HepG2 (cell line): Measurements from ENCODE around the gene TPPP3. TPM values are rescaled to one million over a fixed set of nuclear protein-coding genes. Genes with fewer than 3 reads are reported as not detected.

Experiments used
- ATAC-seq: fragments of 200-7000 bp; cut with Tn5 transposase; 3 replicates; pipeline ENCODE4 v1.9.1; 2020; ENCODE audit warnings: mild to moderate bottlenecking, moderate library complexity
- BruUV-seq: library from RNA; stranded (reverse); fragments of 400-500 nt; replicated peaks from 2 replicates; lab custom pipeline; 2021; lab: Mats Ljungman, UMichigan
- CTCF ChIA-PET: fragments of 300-600 bp; formaldehyde crosslinking; extraction: SDS; loops from one replicate; lab custom pipeline; 2021; ENCODE audit warnings: low total read pairs, inconsistent platforms, low intra/inter-chr PET ratio; lab: Yijun Ruan, JAX
- POLR2A ChIA-PET: fragments of 350-600 bp; sonication (Branson Sonifier 250); formaldehyde crosslinking; loops from one replicate; lab custom pipeline; 2020; ENCODE audit warnings: antibody characterized with exemption, inconsistent platforms; lab: Yijun Ruan, JAX
- DNase-seq: peaks from one replicate; pipeline ENCODE4 v3.0.0-alpha.2; 2015; ENCODE audit warnings: low spot score
- FAIRE-seq: peaks from 3 replicates; lab custom pipeline; 2011; peaks lifted over from hg19 to GRCh38; lab: Jason Lieb, UNC
- H2AFZ ChIP-seq: one replicate; pipeline ENCODE4 v1.6.1; 2011; ENCODE audit warnings: low read length, inconsistent platforms
- H3K27ac ChIP-seq: fragments of 300-600 bp; 3 replicates; pipeline ENCODE4 v1.8.0; 2011; ENCODE audit warnings: mixed run types, mild to moderate bottlenecking, mixed read lengths, low read length, inconsistent platforms; ENCODE audit not compliant: insufficient read depth; ENCODE audit errors: extremely low read length
- H3K27me3 ChIP-seq, 2 experiments: fragments of 200-600 bp in 1 of 2; 2 replicates in 1 of 2; 3 replicates in 1 of 2; pipeline versions ENCODE4 v1.6.0 to v1.8.0; 2011; ENCODE audit warnings: low read length in 2 of 2, mild to moderate bottlenecking in 2 of 2, moderate library complexity in 2 of 2, inconsistent platforms in 1 of 2; ENCODE audit not compliant: insufficient read depth in 2 of 2, control insufficient read depth in 1 of 2
- H3K36me3 ChIP-seq, 2 experiments: fragments of 200-600 bp in 1 of 2; replicated peaks in 1 of 2; 2 replicates in 1 of 2; 3 replicates in 1 of 2; pipeline versions ENCODE4 v1.5.1 to v1.8.0; 2011; ENCODE audit warnings: low read length in 2 of 2, inconsistent platforms in 1 of 2; ENCODE audit not compliant: insufficient read depth in 2 of 2, control insufficient read depth in 1 of 2
- H3K4me1 ChIP-seq: 2 replicates; pipeline ENCODE4 v1.5.1; 2012; ENCODE audit warnings: low read length, inconsistent platforms; ENCODE audit not compliant: insufficient read depth
- H3K4me2 ChIP-seq: 2 replicates; pipeline ENCODE4 v1.6.0; 2011; ENCODE audit warnings: low read depth, low read length, inconsistent platforms
- H3K4me3 ChIP-seq, 3 experiments: fragments of 200-600 bp in 1 of 3; sonication (generic), shearing (Covaris generic) in 1 of 3; replicated peaks in 1 of 3; 2 replicates each; pipeline ENCODE4 v1.5.1; 2011 to 2016; ENCODE audit warnings: low read length in 3 of 3, inconsistent platforms in 2 of 3, low read depth in 2 of 3, mild to moderate bottlenecking in 2 of 3, control low read depth in 1 of 3, mixed read lengths in 1 of 3; ENCODE audit not compliant: insufficient read depth in 1 of 3
- H3K79me2 ChIP-seq: one replicate; pipeline ENCODE4 v1.6.1; 2011; ENCODE audit warnings: low read length, inconsistent platforms; ENCODE audit not compliant: insufficient read depth
- H3K9ac ChIP-seq: 2 replicates; pipeline ENCODE4 v1.6.0; 2011; ENCODE audit warnings: mild to moderate bottlenecking, low read depth, low read length, inconsistent platforms; ENCODE audit not compliant: insufficient read depth
- H3K9me3 ChIP-seq: 2 replicates; pipeline ENCODE4 v1.5.1; 2012; ENCODE audit warnings: mild to moderate bottlenecking, low read length
- H4K20me1 ChIP-seq: 2 replicates; pipeline ENCODE4 v1.6.0; 2011; ENCODE audit warnings: inconsistent platforms, mild to moderate bottlenecking, low read length, moderate library complexity; ENCODE audit not compliant: insufficient read depth
- BORCS8-MEF2B ChIP-seq: sonication (generic); formaldehyde crosslinking; IDR thresholded peaks from 2 replicates; pipeline ENCODE4 v1.8.0; 2022; ENCODE audit warnings: mild to moderate bottlenecking, missing genetic modification reagents
- FOSL2 ChIP-seq: sonication (generic); formaldehyde crosslinking; IDR thresholded peaks from 2 replicates; pipeline ENCODE4 v1.4.0; 2020; ENCODE audit warnings: missing genetic modification reagents
- GTF3A ChIP-seq: sonication (generic); formaldehyde crosslinking; conservative IDR thresholded peaks from 2 replicates; pipeline ENCODE4 v1.4.0; 2020; ENCODE audit warnings: mild to moderate bottlenecking, missing genetic modification reagents
- HOXA5 ChIP-seq: sonication (generic); formaldehyde crosslinking; IDR thresholded peaks from 2 replicates; pipeline ENCODE4 v1.4.0; 2020; ENCODE audit warnings: missing genetic modification reagents
- IRF2 ChIP-seq: IDR thresholded peaks from 2 replicates; pipeline ENCODE4 v1.6.1; 2018; ENCODE audit warnings: missing genetic modification reagents, missing compliant biosample characterization
- NFE2L1 ChIP-seq: sonication (generic); formaldehyde crosslinking; IDR thresholded peaks from 2 replicates; pipeline ENCODE4 v1.4.0; 2020; ENCODE audit warnings: missing genetic modification reagents, mild to moderate bottlenecking, borderline replicate concordance
- NR3C1 ChIP-seq: sonication (generic); formaldehyde crosslinking; IDR thresholded peaks from 2 replicates; pipeline ENCODE4 v1.4.0; 2020; ENCODE audit warnings: missing genetic modification reagents
- PREB ChIP-seq: sonication (generic); formaldehyde crosslinking; IDR thresholded peaks from 2 replicates; pipeline ENCODE4 v1.4.0; 2020; ENCODE audit warnings: missing genetic modification reagents
- RFX3 ChIP-seq: IDR thresholded peaks from 2 replicates; pipeline ENCODE4 v1.6.1; 2016; ENCODE audit warnings: missing biosample characterization, missing genetic modification reagents
- SRSF9 ChIP-seq: fragments of 200-400 bp; formaldehyde crosslinking; IDR thresholded peaks from 2 replicates; pipeline ENCODE4 v1.6.1; 2018; ENCODE audit warnings: borderline replicate concordance, mild to moderate bottlenecking, low read depth, low read length; ENCODE audit not compliant: insufficient read depth, poor library complexity, severe bottlenecking
- SRY ChIP-seq: sonication (generic); formaldehyde crosslinking; IDR thresholded peaks from 2 replicates; pipeline ENCODE4 v1.8.0; 2022; ENCODE audit warnings: mild to moderate bottlenecking, missing genetic modification reagents
- TOPORS ChIP-seq: sonication (generic); formaldehyde crosslinking; IDR thresholded peaks from 2 replicates; pipeline ENCODE4 v1.8.0; 2023; ENCODE audit warnings: mild to moderate bottlenecking, missing genetic modification reagents
- ZBTB34 ChIP-seq: sonication (generic); formaldehyde crosslinking; IDR thresholded peaks from 2 replicates; pipeline ENCODE4 v1.8.0; 2022; ENCODE audit warnings: mild to moderate bottlenecking, missing genetic modification reagents
- ZBTB7A ChIP-seq: sonication (generic); formaldehyde crosslinking; IDR thresholded peaks from 2 replicates; pipeline ENCODE4 v1.8.0; 2022; ENCODE audit warnings: mild to moderate bottlenecking, missing genetic modification reagents
- ZNF263 ChIP-seq: sonication (generic); formaldehyde crosslinking; IDR thresholded peaks from 2 replicates; pipeline ENCODE4 v1.4.0; 2020; ENCODE audit warnings: missing genetic modification reagents
- ZNF296 ChIP-seq: sonication (generic); formaldehyde crosslinking; conservative IDR thresholded peaks from 2 replicates; pipeline ENCODE4 v1.5.0; 2020; ENCODE audit warnings: mild to moderate bottlenecking, missing genetic modification reagents
- ZNF3 ChIP-seq: IDR thresholded peaks from 2 replicates; pipeline ENCODE4 v1.7.0; 2017; ENCODE audit warnings: inconsistent platforms
- ZNF432 ChIP-seq: sonication (generic); formaldehyde crosslinking; IDR thresholded peaks from 2 replicates; pipeline ENCODE4 v1.5.0; 2020; ENCODE audit warnings: missing genetic modification reagents, mild to moderate bottlenecking, borderline replicate concordance
- ZNF629 ChIP-seq: sonication (generic); formaldehyde crosslinking; conservative IDR thresholded peaks from 2 replicates; pipeline ENCODE4 v1.5.0; 2020; ENCODE audit warnings: missing genetic modification reagents
- ZNF740 ChIP-seq: sonication (generic); formaldehyde crosslinking; IDR thresholded peaks from 2 replicates; pipeline ENCODE4 v1.4.0; 2020; ENCODE audit warnings: missing genetic modification reagents
- WGBS: methylation state at CpG from one replicate; pipeline ENCODE4 v1.1.6; 2017; ENCODE audit warnings: low lambda C conversion rate; 5-methylcytosine and 5-hydroxymethylcytosine counted together
- in situ Hi-C: cut with HindIII; loops from 2 replicates; pipeline ENCODE4 v1.10.0; 2017; ENCODE audit warnings: low pct_unique_long_range_greater_than_20kb; ENCODE audit not compliant: extremely low pct_ligation_motif_present
- intact Hi-C: fragments of 100-400 bp; cut with micrococcal nuclease; formaldehyde crosslinking; loops from one replicate; pipeline ENCODE4 v1.10.0; 2022; ENCODE audit not compliant: unreplicated experiment
- polyA plus RNA-seq, 8 experiments: library from polyadenylated mRNA; depleted of rRNA in 3 of 8; stranded (reverse) in 7 of 8; unstranded in 1 of 8; fragments of >200 nt; fragmentation: Illumina TruSeq in 4 of 8; extraction: Trizol in 4 of 8; gene quantifications; 2 replicates each; pipeline versions ENCODE4 v1.2.1 to v1.2.3, GENCODE V29; 2011 to 2016; ENCODE audit warnings: low read depth in 4 of 8, missing spikeins in 1 of 8, mixed read lengths in 1 of 8; ENCODE audit not compliant: insufficient read depth in 1 of 8
- total RNA-seq, 5 experiments: library from RNA; depleted of rRNA; stranded (reverse); fragments of >200 nt; fragmentation: Illumina TruSeq; extraction: Trizol; gene quantifications; 2 replicates each; pipeline ENCODE4 v1.2.3, GENCODE V29; 2016; ENCODE audit warnings: low read depth in 1 of 5

Gene TPPP3
- total and polyA plus RNA-seq, 2 of the 13 experiments (the other 11 are each of a cell fraction or from before 2014, with no cell fraction given), result 0.16 to 0.44 TPM

- H3K27ac ChIP-seq, result no peak within 1 kb of the TSS
- H3K79me2 ChIP-seq, result no peaks in the 10 kb centered on the region
- H3K27me3 ChIP-seq, result peaks cover 0 to 15% of the 10 kb centered on the region in 2 experiments; a peak in 2 of 5 replicates
- in situ Hi-C loops, result no loop called here
- no TSS peak for BruUV-seq
- peak within 1 kb of the TSS; percentile 54 to 78 (median 76) for H3K4me3 ChIP-seq
- peak; percentile 90 for ATAC-seq
- WGBS, result 11% methylated on average over 24 of the region's 73 CpGs
- H3K4me1 ChIP-seq, result peaks cover 40% of the 10 kb centered on the region
- peak within 1 kb of the TSS; percentile 69 for H3K9ac ChIP-seq
- H3K4me2 ChIP-seq, result peak within 1 kb of the TSS; percentile 95
- FAIRE-seq, result no peak
- H3K36me3 ChIP-seq, result no peaks in the 10 kb centered on the region
- H3K9me3 ChIP-seq, result no peaks in the 10 kb centered on the region
- DNase-seq, result no peak
- intact Hi-C loops, result loop anchor here (2.0 kb wide), 1 partner anchor 89 kb away; the partner anchor contains the start of genes KCTD19 and LRRC36
- no peaks in the 10 kb centered on the region for H4K20me1 ChIP-seq
- POLR2A ChIA-PET, result interaction anchor here (1.2 kb wide), 1 partner anchor 30 kb away, joined by 3 read pairs; no protein-coding TSS in a partner anchor
- CTCF ChIA-PET, result interaction anchor here (2.3 kb wide), 1 partner anchor 137 kb away, joined by 7 read pairs; the partner anchor contains the start of gene PLEKHG4
- H2AFZ ChIP-seq, result peak within 1 kb of the TSS; percentile 57
- TF ChIP-seq FOSL2 (CRISPR knock-in tag) (0 out of 2 replicates have a peak, but pooled peaks have one; percentile 52), RFX3 (CRISPR knock-in tag) (peak; percentile 81), SRY (CRISPR knock-in tag) (peak; percentile 69; the same call in 1 of the 2 replicates), NR3C1 (CRISPR knock-in tag) (peak; percentile 53; the same call in 1 of the 2 replicates), ZBTB34 (no peak), ZNF263 (CRISPR knock-in tag) (peak; percentile 26), ZBTB7A (peak; percentile 66; the same call in 1 of the 2 replicates), TOPORS (CRISPR knock-in tag) (peak; percentile 89), PREB (0 out of 2 replicates have a peak, but pooled peaks have one; percentile 59), ZNF629 (CRISPR knock-in tag) (peak; percentile 60; the same call in 1 of the 2 replicates), HOXA5 (CRISPR knock-in tag) (0 out of 2 replicates have a peak, but pooled peaks have one; percentile 18), BORCS8-MEF2B (CRISPR knock-in tag) (peak; percentile 81; the same call in 1 of the 2 replicates), ZNF740 (CRISPR knock-in tag) (peak; percentile 53; the same call in 1 of the 2 replicates), SRSF9 (no peak), NFE2L1 (0 out of 2 replicates have a peak, but pooled peaks have one; percentile 61), GTF3A (CRISPR knock-in tag) (0 out of 2 replicates have a peak, but pooled peaks have one; percentile 57), IRF2 (peak; percentile 67; the same call in 1 of the 2 replicates), ZNF3 (CRISPR knock-in tag) (no peak), ZNF432 (CRISPR knock-in tag) (no peak), ZNF296 (no peak)
These were observed 22.8 kb upstream of the TPPP3 start, which contains the start of gene ZDHHC1 for GRCh38 chr16:67415872-67416793. TSS of gene ZDHHC1 (minus strand) at chr16:67416477. CDS start at chr16:67407775, 8,702 bp downstream.
